ENCODE data around the gene KCNH1. TPM values are rescaled to one million over a fixed set of nuclear protein-coding genes. Genes with fewer than 3 reads are reported as not detected.

Gene KCNH1
- total and polyA plus RNA-seq, 10 donors = not detected

DNA sequence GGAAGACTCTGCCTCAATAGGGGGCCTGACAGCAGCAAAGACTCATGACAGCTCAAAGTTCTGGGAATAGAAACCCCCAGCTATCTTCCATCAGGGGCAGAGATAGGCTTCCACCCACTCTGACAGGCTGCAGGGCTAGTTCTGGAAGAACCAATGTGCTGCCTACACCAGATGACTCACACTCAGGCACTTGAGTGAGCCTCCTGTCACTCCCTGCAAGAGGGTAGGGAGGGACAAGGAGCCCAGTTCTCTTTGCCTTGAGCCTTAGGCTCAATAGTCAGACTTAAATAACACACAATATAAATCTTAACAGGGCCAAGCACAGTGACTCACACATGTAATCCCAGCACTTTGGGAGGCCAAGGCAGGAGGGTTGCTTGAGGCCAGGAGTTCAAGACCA is 418.9 kb downstream of the KCNH1 start:
- Histone ChIP-seq H3K4me3 (no peak overlapping the region), H3K27ac (no peak overlapping the region), H3K4me1 (no peaks in the 10 kb centered on the region), H3K27me3 (replicated peaks in 1 of 7) (no peaks in the 10 kb centered on the region), H3K36me3 (no peaks in the 10 kb centered on the region), H3K9me3 (no peaks in the 10 kb centered on the region)
- no peak for DNase-seq
- TF ChIP-seq, protein P1, sequence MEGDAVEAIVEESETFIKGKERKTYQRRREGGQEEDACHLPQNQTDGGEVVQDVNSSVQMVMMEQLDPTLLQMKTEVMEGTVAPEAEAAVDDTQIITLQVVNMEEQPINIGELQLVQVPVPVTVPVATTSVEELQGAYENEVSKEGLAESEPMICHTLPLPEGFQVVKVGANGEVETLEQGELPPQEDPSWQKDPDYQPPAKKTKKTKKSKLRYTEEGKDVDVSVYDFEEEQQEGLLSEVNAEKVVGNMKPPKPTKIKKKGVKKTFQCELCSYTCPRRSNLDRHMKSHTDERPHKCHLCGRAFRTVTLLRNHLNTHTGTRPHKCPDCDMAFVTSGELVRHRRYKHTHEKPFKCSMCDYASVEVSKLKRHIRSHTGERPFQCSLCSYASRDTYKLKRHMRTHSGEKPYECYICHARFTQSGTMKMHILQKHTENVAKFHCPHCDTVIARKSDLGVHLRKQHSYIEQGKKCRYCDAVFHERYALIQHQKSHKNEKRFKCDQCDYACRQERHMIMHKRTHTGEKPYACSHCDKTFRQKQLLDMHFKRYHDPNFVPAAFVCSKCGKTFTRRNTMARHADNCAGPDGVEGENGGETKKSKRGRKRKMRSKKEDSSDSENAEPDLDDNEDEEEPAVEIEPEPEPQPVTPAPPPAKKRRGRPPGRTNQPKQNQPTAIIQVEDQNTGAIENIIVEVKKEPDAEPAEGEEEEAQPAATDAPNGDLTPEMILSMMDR (IDR thresholded peaks at IDR 0.05 in 8 of 11, conservative IDR thresholded peaks at IDR 0.05 in 3 of 11) = no peak
- TF ChIP-seq POLR2A (IDR thresholded peaks at IDR 0.05) (no peak), POLR2AphosphoS5 (IDR thresholded peaks at IDR 0.05) (no peak)
- intact Hi-C loops (cut with DNase I; ENCODE audit: low total_unique reads) = no loop called here

DNA sequence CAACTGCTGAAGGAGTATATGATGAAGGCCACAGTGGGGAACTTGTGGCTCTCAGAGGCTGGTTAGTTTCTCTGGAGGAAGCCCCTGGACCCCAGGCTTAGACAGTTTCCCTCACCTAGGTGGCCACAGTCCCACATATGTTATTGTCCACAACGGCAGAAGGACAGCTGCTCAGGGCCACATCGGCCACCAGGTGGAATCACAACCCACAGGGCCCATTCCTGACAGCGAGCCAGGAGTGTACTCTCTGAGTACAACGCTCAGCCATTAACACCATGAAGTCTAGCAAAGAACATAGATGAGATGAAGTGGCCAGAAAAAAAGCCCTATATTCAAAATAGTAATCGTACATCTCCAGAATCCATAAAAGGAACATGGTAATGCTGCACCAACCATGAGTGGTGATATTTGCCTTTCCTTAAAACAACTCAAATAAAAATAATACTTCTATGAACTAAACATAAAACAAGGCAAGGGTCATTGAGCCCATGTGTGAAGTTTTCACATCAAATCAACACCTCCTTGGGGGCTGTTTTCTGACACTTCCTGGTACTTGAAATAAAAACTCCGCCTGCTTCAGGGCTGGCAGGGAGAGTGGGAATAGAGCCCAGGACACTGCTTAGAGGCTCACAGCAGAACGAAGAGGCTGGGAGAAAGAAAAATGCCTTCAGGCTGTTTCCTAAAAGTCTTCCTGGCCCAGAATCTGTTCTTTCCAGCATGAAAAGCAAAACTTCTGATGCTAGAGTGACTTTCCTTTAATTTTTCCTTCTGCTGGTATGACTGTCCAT is 421.9 kb downstream of the KCNH1 start:
- TF ChIP-seq POLR2A (IDR thresholded peaks at IDR 0.05) (no peak), POLR2AphosphoS5 (IDR thresholded peaks at IDR 0.05) (no peak)
- TF ChIP-seq, protein P1 (IDR thresholded peaks at IDR 0.05 in 8 of 11, conservative IDR thresholded peaks at IDR 0.05 in 3 of 11) = no peak
- Histone ChIP-seq H3K4me3 (no peak overlapping the region), H3K36me3 (no peaks in the 10 kb centered on the region), H3K4me1 (no peaks in the 10 kb centered on the region), H3K27me3 (replicated peaks in 1 of 7) (no peaks in the 10 kb centered on the region), H3K27ac (no peak overlapping the region), H3K9me3 (no peaks in the 10 kb centered on the region)
- no peak for DNase-seq
- intact Hi-C loops (cut with DNase I; ENCODE audit: low total_unique reads) = no loop called here
- WGBS, 5 donors = 71 to 96% (median 76%) methylated on average over 7 of the region's 7 CpGs

DNA sequence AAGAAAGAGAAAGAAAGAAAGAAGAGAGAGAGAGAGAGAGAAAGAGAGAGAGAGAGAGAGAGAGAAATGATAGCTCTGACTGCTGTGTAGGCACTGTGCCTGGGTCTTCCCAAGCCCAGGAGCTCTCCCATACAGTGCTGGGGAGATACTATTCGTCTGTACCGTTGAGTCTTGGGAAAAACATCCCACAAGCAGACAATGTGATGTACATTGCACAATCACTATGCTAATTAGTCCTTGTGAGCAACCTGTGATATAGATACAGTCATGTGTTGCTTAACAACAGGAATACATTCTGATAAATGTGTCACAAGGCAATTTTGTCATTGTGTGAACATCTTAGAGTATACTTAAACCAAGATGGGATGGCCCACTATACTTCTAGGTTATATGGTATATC is 424.2 kb downstream of the KCNH1 start:
- no peak overlapping the region for H3K27ac ChIP-seq
- H3K27me3 ChIP-seq (replicated peaks in 1 of 7) = no peaks in the 10 kb centered on the region
- TF ChIP-seq, protein P1 (IDR thresholded peaks at IDR 0.05 in 8 of 11, conservative IDR thresholded peaks at IDR 0.05 in 3 of 11) = no peak
- TF ChIP-seq POLR2A (IDR thresholded peaks at IDR 0.05) = no peak
- no peak for TF ChIP-seq POLR2AphosphoS5 (IDR thresholded peaks at IDR 0.05)

DNA sequence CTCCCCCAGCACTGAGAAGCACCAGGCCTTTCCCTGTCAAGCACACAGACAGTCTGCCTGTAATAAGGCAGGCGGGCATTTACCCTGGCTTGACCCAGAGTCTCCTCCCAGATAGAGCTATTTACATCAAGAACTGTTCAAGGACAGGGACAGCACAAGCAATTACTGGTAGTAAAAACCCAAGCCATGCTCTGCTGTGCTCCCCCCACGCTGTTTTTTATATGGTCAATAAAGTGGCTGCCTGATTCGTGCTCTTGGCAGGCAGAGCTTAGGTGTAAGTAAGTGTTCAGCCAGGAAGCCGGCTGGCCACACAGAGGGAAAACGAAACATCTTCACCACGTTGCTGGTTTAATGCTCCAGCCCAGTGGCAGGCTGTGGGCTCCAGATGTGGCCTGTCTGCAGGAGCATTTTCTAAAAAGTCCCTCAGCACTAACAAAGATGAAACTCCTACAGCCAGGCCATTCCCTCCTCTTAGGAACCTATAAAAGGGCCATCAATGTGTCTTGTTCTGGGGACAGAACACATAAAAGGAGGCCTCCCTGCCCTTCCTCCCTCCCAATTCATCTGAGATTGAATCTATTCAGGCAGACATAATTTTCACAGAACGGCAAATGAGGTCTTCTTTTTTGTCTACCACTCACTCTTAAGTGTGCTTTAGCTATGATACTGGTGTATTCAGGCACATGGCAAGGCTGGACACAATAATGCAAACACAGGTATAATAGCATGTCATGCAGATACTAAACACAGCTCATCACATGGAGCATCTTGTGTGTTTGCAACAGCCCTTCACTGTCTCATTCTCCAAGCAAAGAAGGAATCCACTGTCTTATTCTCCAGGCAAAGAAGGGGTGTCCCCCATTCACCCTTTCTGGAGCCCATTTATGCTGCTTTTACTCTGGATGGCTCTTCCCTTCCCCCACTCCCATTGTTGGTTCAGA is 426.4 kb downstream of the KCNH1 start:
- no peak overlapping the region for H3K4me3 ChIP-seq
- no peak overlapping the region for H3K27ac ChIP-seq
- 65 to 83% (median 76%) methylated on average over 7 of the region's 7 CpGs for WGBS, 5 donors
- no peaks in the 10 kb centered on the region for H3K27me3 ChIP-seq (replicated peaks in 1 of 7)
- no peaks in the 10 kb centered on the region for H3K4me1 ChIP-seq
- no peak for TF ChIP-seq POLR2AphosphoS5 (IDR thresholded peaks at IDR 0.05)
- TF ChIP-seq, protein P1 (IDR thresholded peaks at IDR 0.05 in 8 of 11, conservative IDR thresholded peaks at IDR 0.05 in 3 of 11) = no peak
- no peak for TF ChIP-seq POLR2A (IDR thresholded peaks at IDR 0.05)
- no peaks in the 10 kb centered on the region for H3K9me3 ChIP-seq
- no peak for DNase-seq
- intact Hi-C loops (cut with DNase I; ENCODE audit: low total_unique reads) = no loop called here
- H3K36me3 ChIP-seq = no peaks in the 10 kb centered on the region

More for the DNA sequence above, 424.2 kb downstream of the KCNH1 start:
- H3K4me3 ChIP-seq = no peak overlapping the region
- DNase-seq = no peak
- 72 to 92% (median 81%) methylated on average over 2 of the region's 2 CpGs for WGBS, 5 donors
- intact Hi-C loops (cut with DNase I; ENCODE audit: low total_unique reads) = no loop called here
- no peaks in the 10 kb centered on the region for H3K36me3 ChIP-seq
- H3K4me1 ChIP-seq = no peaks in the 10 kb centered on the region
- no peaks in the 10 kb centered on the region for H3K9me3 ChIP-seq
